Stimulated activated CD8-positive, alpha-beta memory T cell treated with anti-CD3 and anti-CD28 coated beads, Interleukin-12 subunit alpha, Interleukin-12 subunit beta, amount 100 ng/mL, for 1 hour (primary cell): ENCODE measurements around the gene ADARB2.
"Not testable (repeated sequence)": the region's sequence is repeated elsewhere in the genome, so short reads cannot be mapped to it uniquely, and the experiment has no call there.

Experiments used
- DNase-seq: peaks from one replicate; pipeline ENCODE4 v3.0.0-alpha.2; 2020; ENCODE audit warnings: low read depth

The ADARB2 gene

DNA sequence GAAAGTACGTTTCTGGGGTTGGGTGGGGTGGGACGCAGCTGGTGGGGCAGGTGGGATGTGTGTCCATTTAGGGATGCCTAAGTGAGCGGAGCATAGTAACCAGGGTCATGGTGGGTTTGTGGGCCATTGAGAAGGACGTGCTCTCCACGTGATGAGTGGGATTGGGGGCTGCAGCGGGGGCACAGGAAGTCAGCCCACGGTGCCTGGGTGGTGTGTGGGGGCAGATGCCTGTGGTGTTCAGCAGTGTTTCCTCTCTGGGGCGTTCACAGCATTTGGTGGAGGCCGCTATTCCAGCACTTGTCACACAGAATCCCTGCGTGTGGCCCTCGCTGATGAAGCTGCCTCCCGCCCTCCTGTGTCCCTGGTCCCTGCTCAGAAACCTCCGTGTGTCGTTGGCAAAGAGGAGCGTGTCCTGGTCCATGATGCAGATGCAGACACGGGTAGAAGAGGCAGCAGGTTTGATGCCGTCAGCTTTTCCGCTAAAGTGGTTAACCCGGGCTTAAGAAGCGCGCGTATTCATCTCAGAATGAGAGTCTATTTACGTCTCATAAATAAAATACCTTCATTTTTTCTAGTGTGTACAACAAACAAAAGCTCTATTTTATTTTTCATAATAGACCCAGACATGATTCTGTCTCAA, 274.2 kb downstream of the ADARB2 start:
- no peak for DNase-seq

DNA sequence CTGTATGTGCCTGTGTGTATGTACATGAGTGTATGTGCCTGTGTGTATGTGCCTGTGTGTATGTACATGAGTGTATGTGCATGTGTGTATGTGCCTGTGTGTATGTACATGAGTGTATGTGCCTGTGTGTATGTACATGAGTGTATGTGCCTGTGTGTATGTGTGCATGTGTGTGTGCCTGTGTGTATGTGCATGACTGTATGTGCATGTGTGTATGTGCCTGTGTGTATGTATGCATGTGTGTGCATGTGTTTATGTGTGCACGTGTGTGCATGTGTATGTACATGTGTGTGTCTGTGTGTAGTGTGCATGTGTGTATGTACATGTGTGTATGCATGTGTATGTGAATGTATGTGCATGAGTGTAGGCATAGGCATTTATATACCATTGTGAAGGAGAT, 274.8 kb downstream of the ADARB2 start:
- no peak for DNase-seq

DNA sequence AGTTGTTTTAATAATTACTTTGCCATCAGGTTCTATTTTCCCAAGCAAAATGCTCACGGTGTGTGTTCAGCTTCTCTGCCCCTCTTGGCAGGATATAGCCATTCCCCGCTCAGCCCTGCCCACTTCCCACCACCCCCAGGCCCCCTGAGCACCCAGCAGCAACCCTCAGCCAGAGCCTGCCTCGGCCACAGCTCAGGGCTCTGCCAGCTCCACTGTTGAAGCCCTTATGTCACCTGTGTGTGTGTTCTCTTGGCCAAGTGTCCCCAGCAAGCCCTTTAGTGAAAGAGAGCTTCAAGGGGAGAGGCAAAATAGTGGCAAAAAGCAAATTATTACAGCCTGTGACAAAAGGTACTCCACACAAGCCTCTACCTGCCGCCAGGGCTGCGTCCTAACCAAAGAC, 275.3 kb downstream of the ADARB2 start:
- no peak for DNase-seq

DNA sequence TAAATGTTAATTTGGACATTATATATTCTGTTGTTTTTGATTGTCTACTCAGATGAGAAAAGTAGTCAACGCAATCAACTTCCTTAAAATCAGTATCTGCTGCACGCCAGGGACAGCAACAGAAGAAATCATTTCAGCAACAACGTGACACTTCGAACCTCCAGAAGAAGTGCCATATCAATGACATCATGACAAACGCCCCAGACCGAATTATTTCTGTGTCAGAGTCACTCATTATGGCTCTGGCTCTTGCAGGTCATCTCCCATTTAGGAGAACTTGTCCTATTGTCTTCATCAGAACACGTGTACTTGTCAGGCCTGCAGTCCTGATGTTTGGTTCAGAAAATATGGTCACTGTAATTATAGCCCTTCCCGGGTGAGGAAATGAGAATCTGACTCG, 276.3 kb downstream of the ADARB2 start:
- no peak for DNase-seq

DNA sequence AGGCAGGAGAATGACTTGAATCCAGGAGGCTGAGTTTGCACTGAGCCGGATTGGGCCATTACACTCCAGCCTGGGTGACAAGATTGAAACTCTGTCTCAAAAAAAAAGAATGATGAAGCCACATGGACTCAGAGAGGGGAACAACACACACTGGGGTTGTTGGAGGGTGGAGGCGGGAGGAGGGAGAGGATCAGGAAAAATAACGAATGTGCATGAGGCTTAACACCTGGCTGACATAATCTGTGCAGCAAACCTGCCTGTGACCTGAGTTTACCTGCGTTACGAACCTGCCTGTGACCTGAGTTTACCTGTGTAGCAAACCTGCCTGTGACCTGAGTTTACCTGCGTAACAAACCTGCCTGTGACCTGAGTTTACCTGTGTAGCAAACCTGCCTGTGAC, 277.7 kb downstream of the ADARB2 start:
- DNase-seq = not testable (repeated sequence)

DNA sequence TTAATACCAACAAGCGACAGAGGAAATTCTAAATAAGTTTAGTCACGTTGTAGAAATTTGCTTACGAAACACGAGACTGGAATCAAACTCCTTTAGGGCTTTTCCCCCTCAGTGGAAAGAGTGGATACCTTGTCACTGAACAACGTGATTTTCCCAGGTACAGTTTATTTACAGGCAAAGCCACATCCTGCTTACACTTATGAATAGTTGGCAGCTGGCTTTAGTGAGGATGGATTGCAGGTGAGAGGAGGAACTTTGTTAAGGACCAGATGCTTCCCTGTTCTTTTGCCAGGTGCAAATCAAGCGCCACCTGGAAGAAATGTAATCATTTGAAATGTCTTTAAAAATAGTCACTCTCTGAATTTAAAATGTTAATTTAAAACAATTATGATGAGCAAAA, 282.4 kb downstream of the ADARB2 start:
- DNase-seq = no peak

DNA sequence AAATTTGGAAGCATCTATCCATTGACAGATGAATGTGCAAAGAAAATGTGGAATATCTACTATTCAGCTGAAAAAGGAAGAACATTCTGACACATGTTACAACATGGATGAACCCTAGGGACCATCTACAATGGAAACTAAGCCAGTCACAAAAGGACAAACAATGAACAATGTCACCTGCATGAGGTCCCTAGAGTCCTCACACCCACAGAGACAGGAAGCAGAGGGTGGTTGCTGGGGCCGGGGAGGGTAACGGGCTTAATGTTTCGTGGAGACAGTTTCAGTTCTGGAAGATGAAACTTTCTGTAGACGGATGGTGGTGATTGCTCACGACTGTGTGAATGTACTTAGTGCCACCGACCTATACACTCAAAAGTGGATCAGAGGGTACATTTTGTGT, 282.9 kb downstream of the ADARB2 start:
- no peak for DNase-seq

DNA sequence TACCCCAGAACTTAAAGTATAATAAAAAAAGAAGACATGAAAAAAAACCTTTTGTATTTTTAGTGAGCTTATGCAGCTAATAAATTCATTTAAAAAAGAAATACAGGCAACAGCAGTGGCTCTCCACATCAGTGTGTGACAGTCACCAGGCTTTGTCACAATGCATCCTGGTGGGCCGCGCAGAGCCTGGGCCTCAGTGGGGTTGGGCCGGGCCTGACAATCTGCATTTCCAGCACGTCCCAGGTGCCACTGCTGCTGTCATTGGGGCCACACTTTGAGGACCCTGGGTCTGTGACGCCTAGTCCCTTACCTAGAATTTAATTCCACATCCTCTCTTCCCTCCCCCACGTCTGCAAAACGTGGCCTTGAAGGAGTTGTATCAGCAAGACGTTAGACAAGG, 284.5 kb downstream of the ADARB2 start:
- no peak for DNase-seq

DNA sequence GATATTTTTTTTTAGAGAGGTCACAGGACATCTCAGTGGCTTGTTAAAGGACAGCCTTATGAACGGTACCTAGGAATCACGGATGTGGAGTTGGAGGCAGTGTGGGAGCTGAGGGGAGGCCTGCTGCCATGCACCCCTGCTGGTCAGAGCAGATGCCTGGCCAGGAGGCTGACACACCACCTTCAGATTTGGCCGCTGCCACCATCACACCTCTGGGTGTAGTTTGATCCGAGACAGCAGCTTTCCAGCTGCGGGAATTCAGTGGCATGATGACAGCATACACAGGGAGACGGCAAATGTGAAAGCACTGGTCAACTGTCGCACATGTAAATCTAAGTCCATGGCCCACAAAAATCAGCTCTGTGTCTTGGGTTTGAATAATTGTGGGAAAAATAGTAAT, 285.4 kb downstream of the ADARB2 start:
- no peak for DNase-seq

DNA sequence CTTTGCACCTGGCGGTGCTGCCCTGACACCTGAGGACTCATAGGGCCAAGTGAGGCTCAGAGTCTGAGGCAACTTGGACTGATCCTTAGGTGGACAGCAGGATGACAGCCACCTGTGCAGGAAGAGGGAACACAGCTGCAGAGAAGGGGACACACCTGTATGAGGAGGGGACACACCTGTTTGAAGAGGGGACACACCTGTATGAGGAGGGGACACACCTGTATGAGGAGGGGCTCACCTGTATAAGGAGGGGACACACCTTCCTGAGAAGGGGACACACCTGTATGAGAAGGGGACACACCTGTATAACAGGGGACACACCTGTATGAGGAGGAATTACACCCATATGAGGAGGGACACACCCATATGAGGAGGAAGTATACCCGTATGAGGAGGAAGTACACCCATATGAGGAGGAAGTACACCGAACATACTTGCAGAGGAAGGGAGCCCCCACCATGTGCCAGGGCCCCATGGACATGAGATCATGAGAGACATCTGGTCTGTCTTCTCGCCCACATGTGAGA, 285.9 kb downstream of the ADARB2 start:
- no peak for DNase-seq

DNA sequence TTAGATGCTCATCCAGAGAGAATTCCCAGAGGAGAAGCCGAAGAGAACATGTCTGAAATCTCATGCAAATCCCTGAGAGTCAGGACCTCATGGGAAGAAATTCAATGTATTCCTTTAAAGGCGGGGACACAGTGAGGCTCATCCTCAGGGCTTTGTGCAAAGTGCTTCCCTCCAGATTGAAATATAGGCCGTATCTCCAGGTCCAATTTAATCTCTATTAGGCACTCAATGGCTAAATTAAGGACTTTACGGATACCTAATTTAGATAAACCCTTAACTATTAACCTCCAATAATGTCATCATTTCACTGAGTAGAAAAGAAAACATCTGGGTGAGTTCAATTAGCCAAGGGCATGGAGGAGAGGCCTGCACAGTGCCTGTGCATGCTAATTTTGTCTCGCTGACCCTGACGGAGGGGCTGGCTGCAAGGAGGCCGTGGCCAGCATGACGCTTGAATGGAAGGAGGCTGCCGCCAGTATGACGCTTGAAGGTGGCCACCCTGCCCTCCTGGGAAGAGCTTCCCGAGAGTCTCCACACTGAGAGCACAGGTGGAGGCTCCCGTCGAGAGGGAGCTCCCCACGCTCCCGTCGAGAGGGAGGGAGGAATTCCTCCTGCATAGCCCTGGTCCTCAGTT, 287.6 kb downstream of the ADARB2 start:
- DNase-seq = no peak

DNA sequence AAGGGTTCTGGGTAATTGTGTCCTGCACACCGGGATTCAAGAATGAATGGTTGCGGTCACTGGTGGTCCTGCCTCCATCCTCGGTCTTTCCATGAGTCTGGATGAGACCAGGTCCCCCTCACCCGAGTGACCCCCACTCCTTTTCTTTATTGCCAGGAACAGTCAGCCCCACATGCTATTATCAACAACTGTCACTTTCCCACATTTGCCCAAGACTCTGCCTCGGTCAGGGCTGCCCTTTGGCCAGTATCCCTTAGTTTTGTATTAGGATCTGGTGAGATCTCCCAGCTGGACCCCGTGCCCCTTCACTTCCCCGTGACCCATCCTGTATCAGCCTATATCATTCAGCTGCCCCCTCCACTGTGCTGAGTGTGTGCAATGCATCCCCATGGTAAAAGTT, 288.3 kb downstream of the ADARB2 start:
- no peak for DNase-seq

DNA sequence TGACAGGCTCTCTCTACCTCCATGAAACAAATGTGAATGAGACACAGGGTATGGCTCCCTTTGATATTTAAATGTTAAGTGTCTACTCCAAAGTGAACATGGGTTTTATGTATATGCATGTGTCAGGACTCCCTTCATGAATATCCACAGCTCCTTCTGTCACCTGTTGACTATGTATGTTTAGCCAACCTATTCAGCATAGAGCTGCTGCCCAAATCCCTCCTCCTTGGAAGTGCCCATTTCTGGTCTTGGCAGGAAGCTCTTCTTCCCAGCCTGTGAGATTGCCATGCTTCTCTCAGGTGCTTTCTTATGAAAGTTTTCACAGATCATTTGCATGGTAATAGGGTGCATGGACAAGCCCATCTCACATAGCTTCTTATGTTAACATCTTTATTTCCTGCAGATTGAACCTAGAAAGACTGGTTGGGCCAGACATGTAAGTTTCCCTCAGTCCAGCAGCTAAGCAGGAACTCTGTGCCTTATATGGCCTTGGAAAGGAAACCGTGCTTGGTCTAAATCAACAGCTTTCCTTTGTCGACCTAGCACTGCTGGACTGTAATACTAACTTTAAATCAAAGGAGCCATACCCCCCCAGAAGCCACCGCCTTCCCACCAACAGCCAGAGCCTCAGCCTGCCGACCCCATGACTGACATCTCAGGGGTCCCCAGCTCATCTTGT, 288.9 kb downstream of the ADARB2 start:
- DNase-seq = no peak

DNA sequence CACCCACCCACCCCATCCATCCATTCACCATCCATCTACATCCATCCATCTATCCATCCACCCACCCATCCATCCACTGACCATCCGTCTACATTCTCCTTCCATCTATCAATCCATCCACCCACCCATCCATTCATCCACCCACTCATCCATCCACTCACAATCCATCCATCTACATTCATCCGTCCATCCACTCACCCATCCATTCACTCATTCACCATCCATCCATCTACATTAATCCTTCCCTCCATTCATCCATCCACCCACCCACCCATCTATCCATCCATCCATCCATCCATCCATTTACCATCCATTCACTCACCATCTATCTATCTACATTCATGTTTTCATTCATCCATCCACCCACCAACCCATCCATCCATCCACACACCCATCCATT, 292.5 kb downstream of the ADARB2 start:
- DNase-seq = no peak

DNA sequence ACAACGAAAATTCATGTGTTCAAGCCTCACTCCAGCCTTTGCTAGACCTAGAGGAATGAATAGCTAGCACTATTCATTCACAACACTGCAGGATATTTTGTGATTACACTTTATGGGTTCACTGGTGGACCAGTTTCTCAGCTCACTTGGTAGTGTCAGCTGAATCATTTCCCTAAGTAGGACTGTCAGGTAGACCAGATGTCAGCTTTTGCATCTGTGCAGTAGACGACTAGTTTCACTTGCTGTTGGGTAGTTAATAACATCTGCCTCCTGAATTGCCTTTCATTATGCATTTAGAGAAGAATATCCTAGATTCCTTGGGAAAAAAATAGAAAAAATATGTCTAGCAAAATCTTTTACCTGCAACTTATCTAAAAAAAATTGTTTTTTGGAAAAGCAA, 296.4 kb downstream of the ADARB2 start:
- no peak for DNase-seq

DNA sequence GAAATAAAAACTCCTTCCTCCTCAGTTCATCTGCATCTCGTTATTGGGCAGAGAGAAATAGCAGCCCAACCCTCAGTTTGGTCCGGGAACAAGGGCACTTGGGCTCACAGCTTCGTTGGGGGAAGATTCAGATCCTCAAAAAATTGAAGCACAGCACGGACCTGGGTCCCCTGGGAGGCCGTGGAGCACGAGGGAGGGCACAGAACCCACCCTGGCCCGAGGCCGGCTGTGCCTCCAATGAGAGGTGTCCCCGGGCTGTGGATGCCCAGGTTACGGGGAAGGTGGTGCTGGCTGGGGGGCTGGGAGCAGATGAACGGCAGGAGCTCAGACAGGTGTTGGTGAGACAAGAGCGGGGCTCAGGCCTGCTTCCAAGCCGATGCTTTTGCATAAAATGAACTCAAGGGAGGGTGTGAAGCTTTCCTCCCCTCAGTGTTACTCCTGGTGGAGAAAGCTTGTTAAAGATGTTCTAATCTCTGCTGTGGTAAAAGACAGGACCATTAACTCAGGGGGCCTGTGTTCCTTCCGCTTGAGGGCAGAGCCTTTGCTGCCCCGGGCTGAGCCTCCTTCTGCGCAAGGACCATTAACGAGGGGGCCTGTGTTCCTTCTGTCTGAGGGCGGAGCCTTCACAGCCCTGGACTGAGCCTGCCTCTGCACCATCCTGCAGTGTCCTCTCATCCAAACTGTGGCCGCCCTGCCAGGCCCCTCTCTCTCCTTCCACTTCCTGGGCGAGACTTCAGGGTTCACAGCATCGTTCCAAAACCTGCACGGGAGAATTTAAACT, 302.2 kb downstream of the ADARB2 start:
- DNase-seq = no peak

DNA sequence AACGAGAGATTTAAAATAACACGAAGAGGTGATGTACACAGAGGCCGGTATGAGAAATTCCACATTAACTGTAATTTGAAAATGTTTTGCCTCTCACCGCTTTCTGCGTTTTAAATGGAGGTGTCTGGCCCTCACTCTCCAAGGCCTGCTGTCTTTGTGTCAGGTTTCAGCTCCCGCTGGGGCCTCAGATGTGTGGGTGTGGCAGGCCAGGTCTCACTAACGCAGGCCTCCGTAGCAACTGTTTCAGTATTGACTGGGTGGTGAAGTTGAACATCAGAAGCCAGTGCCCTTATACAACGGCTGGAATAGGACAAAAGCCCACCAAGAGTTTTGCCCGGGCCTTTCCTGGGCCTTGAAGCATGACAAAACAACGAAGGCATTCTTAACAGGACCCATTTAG, 303.1 kb downstream of the ADARB2 start:
- no peak for DNase-seq

DNA sequence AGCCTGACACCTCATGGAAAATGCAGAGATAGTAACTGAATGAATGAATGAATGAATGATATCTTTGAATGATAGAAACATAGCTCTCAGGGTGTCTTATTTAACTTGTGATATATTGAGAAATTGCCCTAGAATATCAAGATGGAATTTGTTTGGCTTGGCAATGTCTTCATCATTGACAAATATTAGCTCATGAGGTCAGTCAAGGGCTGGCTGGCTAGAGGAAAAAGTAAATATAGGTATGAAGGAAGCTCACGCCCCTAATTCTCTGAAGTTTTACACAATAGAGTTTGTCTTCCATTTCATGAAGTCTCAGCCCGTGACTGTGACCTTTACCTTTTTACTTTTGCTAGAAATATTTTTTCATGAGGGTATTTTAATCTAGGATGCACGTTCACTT, 305.2 kb downstream of the ADARB2 start:
- DNase-seq = no peak

DNA sequence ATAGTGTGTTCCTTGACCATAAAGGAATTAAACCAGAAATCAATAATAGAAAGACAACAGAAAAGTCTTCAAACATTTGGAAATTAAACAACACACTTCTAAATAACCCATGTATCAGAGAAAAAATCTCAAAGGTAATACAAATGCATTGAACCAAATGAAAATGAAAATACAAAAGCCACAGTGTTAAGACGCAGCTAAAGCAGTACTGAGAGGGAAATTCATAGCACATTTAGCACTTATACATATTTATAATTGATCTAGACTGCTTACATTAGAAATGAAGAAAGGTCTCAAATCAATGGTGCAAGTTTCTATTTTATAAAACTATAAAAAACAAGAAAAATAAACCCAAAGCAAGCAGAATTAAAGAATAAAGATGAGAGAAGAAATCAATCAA, 306.1 kb downstream of the ADARB2 start:
- no peak for DNase-seq

DNA sequence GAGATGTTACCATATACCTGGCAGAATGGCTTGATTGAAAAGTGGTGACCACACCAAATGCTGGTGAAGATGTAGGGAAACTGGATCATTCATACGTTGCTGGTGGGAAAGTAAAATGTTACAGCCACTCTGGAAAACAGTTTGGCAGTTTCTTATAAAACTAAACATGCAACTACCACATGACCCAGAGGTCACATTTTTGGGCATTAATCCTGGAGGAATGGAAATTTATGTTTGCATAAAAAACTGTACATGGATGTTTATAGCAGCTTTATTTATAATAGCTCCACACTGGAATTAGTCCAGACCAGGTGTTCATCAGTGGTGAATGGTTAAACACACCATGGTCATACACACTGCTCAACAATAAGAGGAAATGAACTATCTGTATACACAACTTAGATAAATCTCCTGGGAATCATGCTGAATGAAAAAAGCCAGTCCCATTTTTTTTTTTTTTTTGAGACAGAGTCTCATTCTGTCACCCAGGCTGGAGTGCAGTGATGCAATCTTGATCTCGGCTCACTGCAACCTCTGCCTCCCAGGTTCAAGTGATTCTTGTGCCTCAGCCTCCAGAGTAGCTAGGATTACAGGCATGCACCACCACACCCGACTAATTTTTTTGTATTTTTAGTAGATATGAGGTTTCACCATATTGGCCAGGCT, 309.7 kb downstream of the ADARB2 start:
- not testable (repeated sequence) for DNase-seq

DNA sequence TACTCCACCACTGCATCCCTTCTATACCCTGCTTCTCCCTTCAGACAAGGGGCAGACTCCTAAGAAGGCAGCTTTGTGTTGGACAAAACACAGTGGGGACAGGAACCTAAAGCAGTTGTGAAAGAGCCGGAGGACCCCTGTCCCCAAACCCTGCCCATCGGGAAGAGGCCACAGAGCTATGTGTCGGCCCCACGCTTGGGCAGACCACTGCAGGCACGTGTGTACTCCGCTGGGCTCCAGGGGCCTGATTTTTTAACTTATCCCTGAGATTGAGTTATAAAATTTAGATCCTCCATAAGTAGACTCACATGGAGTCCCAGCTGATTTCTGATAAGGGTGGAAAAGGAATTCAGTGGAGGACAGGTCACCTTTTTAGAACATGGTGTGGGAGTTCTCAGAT, 310.5 kb downstream of the ADARB2 start:
- DNase-seq = no peak

DNA sequence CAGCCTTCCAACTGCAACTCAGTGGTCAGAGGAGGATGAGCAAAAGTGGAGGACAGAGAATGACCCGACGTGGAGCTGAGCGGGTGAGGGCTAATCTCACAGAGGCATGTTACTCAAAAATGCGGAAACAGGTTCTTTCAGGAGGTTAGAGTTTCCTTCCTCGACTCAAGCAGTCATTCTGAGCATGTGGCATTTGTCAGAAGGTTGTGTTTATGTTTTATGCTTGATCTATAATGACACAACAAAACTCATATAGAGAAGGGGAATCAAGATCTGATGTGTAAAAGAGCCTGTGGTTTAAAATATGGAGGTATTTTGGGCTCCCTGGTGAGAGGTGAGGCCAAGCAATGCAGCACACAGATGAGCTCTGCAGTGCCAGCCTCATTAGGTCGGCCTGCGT, 311.4 kb downstream of the ADARB2 start:
- no peak for DNase-seq
